NCI-H1048 (cell line): ENCODE measurements around the gene GSTP1.
A peak's percentile ranks its signal among the peaks of the same experiment; 100 is the strongest.
"Not testable (repeated sequence)": the region's sequence is repeated elsewhere in the genome, so short reads cannot be mapped to it uniquely, and the experiment has no call there.

ENCODE experiments used
- DNase-seq: peaks from one replicate; lab custom pipeline; 2025; lab: John Stamatoyannopoulos, UW

The GSTP1 gene

DNA sequence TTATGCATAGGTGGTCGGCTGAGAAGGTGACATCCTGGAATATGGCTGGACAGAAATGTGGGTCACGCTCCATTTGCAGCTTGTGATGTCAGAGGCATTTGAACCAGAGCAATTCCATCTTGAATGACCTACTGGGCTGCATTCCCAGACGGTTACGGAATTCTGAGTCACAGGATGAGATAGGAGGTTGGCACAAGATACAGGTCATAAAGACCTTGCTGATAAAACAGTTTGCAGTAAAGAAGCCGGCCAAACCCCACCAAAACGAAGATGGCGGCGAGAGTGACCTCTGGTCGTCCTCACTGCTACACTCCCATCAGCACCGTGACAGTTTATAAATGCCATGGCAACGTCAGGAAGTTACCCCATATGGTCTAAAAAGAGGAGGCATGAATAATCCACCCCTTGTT, 19.9 kb upstream of the GSTP1 start:
- DNase-seq = not testable (repeated sequence)

- no peak for DNase-seq
These were observed 19.4 kb upstream of the GSTP1 start for GRCh38 chr11:67564230-67564629.

- no peak for DNase-seq
These were observed 12.2 kb upstream of the GSTP1 start for GRCh38 chr11:67571443-67571842.

- no peak for DNase-seq
These were observed 11.3 kb upstream of the GSTP1 start for GRCh38 chr11:67572305-67572704.

- peak; percentile 8 for DNase-seq
These were observed 10.7 kb upstream of the GSTP1 start for GRCh38 chr11:67572747-67573419.

DNA sequence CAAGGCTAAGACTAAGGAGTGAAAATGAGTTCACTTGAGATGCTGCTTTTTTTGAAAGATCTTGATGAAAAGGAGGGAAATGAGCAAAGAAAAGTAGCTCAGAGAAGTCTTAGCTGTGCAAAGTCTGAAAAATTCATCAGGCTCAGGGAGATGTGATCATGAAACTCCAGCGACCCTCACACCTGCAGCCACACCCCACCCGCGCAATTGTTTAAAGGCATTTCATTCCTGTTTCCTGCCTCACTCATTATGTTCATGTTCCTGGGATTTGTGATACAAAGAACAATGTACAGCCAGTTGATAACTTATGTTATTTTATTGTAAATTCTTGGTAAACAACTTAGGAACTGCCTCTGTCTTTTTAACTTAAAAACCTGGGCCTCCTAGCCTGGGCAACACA, 8.7 kb upstream of the GSTP1 start:
- no peak for DNase-seq

GRCh38 chr11:67576735-67577475, 6.7 kb upstream of the GSTP1 start:
- no peak for DNase-seq

DNA sequence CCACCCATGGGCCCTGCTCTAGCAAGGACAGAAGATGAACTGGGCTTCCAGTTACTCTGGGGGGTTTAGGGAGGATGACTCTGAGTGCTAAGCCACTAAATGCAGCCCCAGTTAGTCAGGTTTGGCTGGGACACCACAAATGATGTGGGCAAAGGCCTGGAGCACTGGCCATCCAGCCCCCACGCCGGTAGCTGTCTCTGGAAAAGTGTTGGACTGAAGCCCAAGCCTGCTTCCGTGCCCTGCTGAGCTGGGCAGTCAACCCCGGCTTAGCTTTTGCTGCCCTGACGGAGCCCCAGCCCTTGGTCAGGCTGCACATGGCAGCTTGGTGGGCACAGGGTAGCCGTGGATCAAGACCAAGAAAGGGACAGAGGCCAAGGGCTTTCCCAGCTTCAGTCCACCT, 5.7 kb upstream of the GSTP1 start:
- DNase-seq = no peak

GRCh38 chr11:67581469-67581868, 2.1 kb upstream of the GSTP1 start:
- DNase-seq = no peak

DNA sequence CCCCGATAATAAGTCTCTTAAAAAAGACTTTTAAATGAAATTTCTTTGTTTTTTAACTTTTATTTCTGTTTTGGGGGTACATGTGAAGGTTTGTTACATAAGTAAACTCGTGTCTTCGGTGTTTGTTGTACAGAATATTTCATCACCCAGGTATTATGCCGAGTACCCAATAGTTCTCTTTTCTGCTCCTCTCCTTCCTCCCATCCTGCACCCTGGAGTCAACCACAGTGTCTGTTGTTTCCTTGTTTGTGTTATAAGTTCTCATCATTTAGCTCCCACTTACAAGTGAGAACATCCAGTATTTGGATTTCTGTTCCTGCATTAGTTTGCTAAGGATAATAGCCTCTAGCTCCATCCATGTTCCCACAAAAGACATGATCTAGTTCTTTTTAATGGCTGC, 1.6 kb upstream of the GSTP1 start:
- no peak for DNase-seq

- no peak for DNase-seq
These were observed 731 bp downstream of the GSTP1 start for GRCh38 chr11:67584205-67584880.

DNA sequence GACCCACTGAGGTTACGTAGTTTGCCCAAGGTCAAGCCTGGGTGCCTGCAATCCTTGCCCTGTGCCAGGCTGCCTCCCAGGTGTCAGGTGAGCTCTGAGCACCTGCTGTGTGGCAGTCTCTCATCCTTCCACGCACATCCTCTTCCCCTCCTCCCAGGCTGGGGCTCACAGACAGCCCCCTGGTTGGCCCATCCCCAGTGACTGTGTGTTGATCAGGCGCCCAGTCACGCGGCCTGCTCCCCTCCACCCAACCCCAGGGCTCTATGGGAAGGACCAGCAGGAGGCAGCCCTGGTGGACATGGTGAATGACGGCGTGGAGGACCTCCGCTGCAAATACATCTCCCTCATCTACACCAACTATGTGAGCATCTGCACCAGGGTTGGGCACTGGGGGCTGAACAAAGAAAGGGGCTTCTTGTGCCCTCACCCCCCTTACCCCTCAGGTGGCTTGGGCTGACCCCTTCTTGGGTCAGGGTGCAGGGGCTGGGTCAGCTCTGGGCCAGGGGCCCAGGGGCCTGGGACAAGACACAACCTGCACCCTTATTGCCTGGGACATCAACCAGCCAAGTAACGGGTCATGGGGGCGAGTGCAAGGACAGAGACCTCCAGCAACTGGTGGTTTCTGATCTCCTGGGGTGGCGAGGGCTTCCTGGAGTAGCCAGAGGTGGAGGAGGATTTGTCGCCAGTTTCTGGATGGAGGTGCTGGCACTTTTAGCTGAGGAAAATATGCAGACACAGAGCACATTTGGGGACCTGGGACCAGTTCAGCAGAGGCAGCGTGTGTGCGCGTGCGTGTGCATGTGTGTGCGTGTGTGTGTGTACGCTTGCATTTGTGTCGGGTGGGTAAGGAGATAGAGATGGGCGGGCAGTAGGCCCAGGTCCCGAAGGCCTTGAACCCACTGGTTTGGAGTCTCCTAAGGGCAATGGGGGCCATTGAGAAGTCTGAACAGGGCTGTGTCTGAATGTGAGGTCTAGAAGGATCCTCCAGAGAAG, 1.6 kb downstream of the GSTP1 start:
- no peak for DNase-seq

DNA sequence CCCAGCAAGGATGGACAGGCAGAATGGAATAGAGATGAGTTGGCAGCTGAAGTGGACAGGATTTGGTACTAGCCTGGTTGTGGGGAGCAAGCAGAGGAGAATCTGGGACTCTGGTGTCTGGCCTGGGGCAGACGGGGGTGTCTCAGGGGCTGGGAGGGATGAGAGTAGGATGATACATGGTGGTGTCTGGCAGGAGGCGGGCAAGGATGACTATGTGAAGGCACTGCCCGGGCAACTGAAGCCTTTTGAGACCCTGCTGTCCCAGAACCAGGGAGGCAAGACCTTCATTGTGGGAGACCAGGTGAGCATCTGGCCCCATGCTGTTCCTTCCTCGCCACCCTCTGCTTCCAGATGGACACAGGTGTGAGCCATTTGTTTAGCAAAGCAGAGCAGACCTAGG, 2.3 kb downstream of the GSTP1 start:
- DNase-seq = no peak

GRCh38 chr11:67586568-67587250, 3.1 kb downstream of the GSTP1 start:
- no peak for DNase-seq

GRCh38 chr11:67588136-67588503, 4.5 kb downstream of the GSTP1 start:
- no peak for DNase-seq

DNA sequence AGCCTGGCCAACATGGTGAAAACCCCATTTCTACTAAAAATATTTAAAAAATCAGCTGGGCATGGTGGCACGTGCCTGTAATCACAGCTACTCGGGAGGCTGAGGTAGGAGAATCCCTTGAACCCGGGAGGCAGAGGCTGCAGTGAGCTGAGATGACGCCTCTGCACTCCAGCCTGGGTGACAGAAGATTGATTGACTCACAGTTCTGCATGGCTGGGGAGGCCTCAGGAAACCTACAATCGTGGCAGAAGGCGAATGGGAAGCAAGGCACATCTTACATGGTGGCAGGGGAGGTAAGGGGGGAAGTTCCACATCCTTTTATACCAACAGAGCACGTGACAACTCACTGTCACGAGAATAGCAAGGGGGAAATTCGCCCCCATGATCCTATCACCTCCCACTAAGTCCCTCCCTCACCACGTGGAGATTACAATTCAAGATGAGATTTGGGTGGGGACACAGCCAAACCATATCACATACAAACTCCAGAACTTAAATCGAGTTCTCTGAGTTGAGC, 5.3 kb downstream of the GSTP1 start:
- not testable (repeated sequence) for DNase-seq

- DNase-seq = no peak
These were observed 9.4 kb downstream of the GSTP1 start for GRCh38 chr11:67592880-67593564.

DNA sequence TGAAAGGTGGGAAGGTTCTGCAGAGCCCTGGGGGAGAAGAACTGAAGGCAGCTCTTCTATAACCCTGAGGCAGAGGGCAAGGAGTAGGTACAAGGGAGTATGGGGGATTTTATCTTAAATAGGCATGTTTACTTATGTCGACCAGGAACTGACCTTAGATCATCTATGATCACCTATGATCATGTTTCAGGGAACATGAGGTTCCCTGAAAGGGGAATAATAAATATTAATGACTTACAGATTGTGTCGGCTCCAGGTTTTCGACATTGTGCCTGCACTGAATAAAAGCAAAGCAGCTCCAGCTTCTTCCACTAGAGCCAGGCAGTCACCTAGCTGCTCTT, 9.9 kb downstream of the GSTP1 start:
- DNase-seq = no peak

DNA sequence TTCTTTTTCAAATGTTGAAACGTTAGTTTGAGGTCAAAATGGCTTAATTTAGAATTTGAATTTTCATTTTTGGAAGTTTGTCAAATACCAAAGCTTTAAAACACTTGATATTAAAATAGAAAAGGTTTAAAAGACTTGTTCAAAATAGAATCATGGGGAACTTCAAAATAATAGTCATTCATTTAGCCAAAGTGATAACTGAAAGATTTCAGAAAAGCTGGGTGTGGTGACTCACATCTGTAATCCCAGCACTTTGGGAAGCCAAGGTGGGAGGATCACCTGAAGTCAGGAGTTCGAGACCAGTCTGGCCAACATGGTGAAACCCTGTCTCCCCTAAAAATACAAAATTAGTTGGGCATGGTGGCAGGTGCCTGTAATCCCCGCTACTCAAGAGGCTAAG, 10.9 kb downstream of the GSTP1 start:
- no peak for DNase-seq

- DNase-seq = no peak
These were observed 13.2 kb downstream of the GSTP1 start for GRCh38 chr11:67596753-67597300.
